ENCODE data around the gene LIF.

DNA sequence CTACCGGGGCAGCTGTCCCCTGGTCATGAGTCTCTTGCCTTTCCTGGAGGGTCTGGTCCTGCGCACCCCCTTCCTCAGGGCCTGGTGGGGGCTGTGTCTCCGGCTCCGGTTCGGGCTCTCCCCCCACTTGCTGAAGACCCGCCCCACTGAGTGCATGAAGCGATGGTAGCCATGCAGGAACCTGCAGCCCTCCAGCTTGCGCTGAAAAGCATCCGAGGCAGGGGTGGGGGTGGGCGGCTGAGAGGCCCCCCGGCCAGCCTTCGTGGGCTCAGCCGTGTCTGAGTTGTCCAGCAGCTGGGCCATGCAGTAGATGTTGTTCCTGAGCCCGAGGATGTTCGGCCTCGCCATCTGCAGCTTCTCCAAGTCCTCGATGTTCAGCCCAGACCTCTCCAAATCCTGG is 17.3 kb upstream of the LIF start:
- TF ChIP-seq POLR2A (IDR thresholded peaks at IDR 0.05; ENCODE audit: low read length) (no peak), RARB (CRISPR knock-in tag; IDR thresholded peaks at IDR 0.05) (no peak), ZFP36 (IDR thresholded peaks at IDR 0.05; ENCODE audit: borderline replicate concordance, partially characterized antibody) (no peak)
- TF ChIP-seq, protein P1, sequence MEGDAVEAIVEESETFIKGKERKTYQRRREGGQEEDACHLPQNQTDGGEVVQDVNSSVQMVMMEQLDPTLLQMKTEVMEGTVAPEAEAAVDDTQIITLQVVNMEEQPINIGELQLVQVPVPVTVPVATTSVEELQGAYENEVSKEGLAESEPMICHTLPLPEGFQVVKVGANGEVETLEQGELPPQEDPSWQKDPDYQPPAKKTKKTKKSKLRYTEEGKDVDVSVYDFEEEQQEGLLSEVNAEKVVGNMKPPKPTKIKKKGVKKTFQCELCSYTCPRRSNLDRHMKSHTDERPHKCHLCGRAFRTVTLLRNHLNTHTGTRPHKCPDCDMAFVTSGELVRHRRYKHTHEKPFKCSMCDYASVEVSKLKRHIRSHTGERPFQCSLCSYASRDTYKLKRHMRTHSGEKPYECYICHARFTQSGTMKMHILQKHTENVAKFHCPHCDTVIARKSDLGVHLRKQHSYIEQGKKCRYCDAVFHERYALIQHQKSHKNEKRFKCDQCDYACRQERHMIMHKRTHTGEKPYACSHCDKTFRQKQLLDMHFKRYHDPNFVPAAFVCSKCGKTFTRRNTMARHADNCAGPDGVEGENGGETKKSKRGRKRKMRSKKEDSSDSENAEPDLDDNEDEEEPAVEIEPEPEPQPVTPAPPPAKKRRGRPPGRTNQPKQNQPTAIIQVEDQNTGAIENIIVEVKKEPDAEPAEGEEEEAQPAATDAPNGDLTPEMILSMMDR (IDR thresholded peaks at IDR 0.05), result no peak

Data from A549 (cell line).